Measurements from ENCODE around the gene PTPRC. TPM values are rescaled to one million over a fixed set of nuclear protein-coding genes. Genes with fewer than 3 reads are reported as not detected.

The PTPRC gene
- total and polyA plus RNA-seq, 2 donors (not counting 1 experiment from before 2014, with no cell fraction given) = under 0.01 to 0.11 TPM

DNA sequence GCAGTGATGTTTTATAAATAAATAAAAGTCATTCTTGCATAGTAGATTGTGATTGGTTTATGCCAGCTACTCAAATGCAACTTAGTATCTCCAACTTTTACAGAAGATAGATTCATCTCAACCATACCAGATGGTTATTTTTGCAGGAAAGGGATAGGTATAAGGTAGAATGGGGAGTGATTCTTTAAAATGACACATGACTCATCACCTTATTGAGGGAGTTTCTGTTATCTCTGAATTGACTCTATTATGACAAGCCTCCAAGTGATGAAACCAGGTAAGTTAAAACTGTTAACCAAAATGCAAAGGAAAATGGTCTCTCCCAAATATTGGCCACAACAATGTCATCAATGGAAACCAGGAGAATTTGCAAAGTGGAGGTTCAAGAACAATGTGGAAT is 54.5 kb downstream of the PTPRC start:
- Histone ChIP-seq H3K27ac (ENCODE audit: insufficient read depth, low read length) (no peak overlapping the region), H3K4me1 (ENCODE audit: control insufficient read depth, extremely low read depth, insufficient read depth, low read length) (no peaks in the 10 kb centered on the region), H3K27me3 (ENCODE audit: control insufficient read depth, insufficient read depth, low read length) (no peaks in the 10 kb centered on the region), H4K20me1 (ENCODE audit: control insufficient read depth, extremely low read depth, insufficient read depth, low read length) (no peaks in the 10 kb centered on the region), H3K9ac (ENCODE audit: insufficient read depth, low read length) (no peak overlapping the region), H3K36me3 (ENCODE audit: control insufficient read depth, insufficient read depth, low read length) (no peaks in the 10 kb centered on the region), H3K79me2 (ENCODE audit: control insufficient read depth, insufficient read depth, low read length) (no peaks in the 10 kb centered on the region), H3K4me3 (replicated peaks in 1 of 4; ENCODE audit: control extremely low read depth in 1 of 4, insufficient read depth in 1 of 4, low read depth in 3 of 4, low read length in 4 of 4) (no peak overlapping the region), H3K4me2 (ENCODE audit: extremely low read depth, insufficient read depth, low read length) (no peak overlapping the region), H2AFZ (ENCODE audit: low read length) (no peak overlapping the region), H3K9me3 (ENCODE audit: control insufficient read depth, insufficient read depth, low read depth, low read length) (no peaks in the 10 kb centered on the region)
- TF ChIP-seq CTCF (conservative IDR thresholded peaks at IDR 0.05 in 1 of 2, IDR thresholded peaks at IDR 0.05 in 1 of 2; ENCODE audit: low read depth in 1 of 2, low read length in 2 of 2) (no peak), EZH2 (IDR thresholded peaks at IDR 0.05; ENCODE audit: low read length, missing control alignments) (no peak)
- no peak for DNase-seq (ENCODE audit: low read depth in 2 of 2)

GRCh38 chr1:198694542-198694941 is 55.7 kb downstream of the PTPRC start:
- no peak overlapping the region for H3K4me2 ChIP-seq (ENCODE audit: extremely low read depth, insufficient read depth, low read length)
- no peak overlapping the region for H3K27ac ChIP-seq (ENCODE audit: insufficient read depth, low read length)
- TF ChIP-seq CTCF (conservative IDR thresholded peaks at IDR 0.05 in 1 of 2, IDR thresholded peaks at IDR 0.05 in 1 of 2; ENCODE audit: low read depth in 1 of 2, low read length in 2 of 2) (no peak), EZH2 (IDR thresholded peaks at IDR 0.05; ENCODE audit: low read length, missing control alignments) (no peak)
- H2AFZ ChIP-seq (ENCODE audit: low read length) = no peak overlapping the region
- no peak for DNase-seq (ENCODE audit: low read depth in 2 of 2)
- H3K9me3 ChIP-seq (ENCODE audit: control insufficient read depth, insufficient read depth, low read depth, low read length) = no peaks in the 10 kb centered on the region
- no peaks in the 10 kb centered on the region for H3K79me2 ChIP-seq (ENCODE audit: control insufficient read depth, insufficient read depth, low read length)
- H4K20me1 ChIP-seq (ENCODE audit: control insufficient read depth, extremely low read depth, insufficient read depth, low read length) = no peaks in the 10 kb centered on the region
- H3K4me3 ChIP-seq (replicated peaks in 1 of 4; ENCODE audit: control extremely low read depth in 1 of 4, insufficient read depth in 1 of 4, low read depth in 3 of 4, low read length in 4 of 4) = no peak overlapping the region
- no peaks in the 10 kb centered on the region for H3K36me3 ChIP-seq (ENCODE audit: control insufficient read depth, insufficient read depth, low read length)
- no peaks in the 10 kb centered on the region for H3K27me3 ChIP-seq (ENCODE audit: control insufficient read depth, insufficient read depth, low read length)
- no peaks in the 10 kb centered on the region for H3K4me1 ChIP-seq (ENCODE audit: control insufficient read depth, extremely low read depth, insufficient read depth, low read length)
- no peak overlapping the region for H3K9ac ChIP-seq (ENCODE audit: insufficient read depth, low read length)

DNA sequence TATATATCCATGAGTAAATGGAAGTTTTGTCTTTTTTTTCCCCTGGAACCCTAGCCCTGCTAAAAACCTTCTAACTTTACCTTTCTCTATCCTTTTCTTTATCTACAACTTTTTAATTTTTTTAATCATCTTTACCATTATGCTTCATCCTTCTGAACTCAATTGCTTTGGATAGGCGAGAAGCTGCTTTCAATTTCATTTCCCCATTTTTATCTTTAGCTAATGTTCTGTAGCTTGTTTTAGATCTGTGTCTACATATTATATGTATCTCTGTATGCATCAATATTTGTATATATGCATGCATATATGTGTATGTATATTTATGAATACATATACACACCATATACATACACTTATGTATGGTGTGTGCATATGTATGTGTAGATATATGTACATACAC is 57.4 kb downstream of the PTPRC start:
- H3K4me1 ChIP-seq (ENCODE audit: control insufficient read depth, extremely low read depth, insufficient read depth, low read length) = no peaks in the 10 kb centered on the region
- no peak overlapping the region for H2AFZ ChIP-seq (ENCODE audit: low read length)
- no peak overlapping the region for H3K27ac ChIP-seq (ENCODE audit: insufficient read depth, low read length)
- TF ChIP-seq CTCF (conservative IDR thresholded peaks at IDR 0.05 in 1 of 2, IDR thresholded peaks at IDR 0.05 in 1 of 2; ENCODE audit: low read depth in 1 of 2, low read length in 2 of 2) (no peak), EZH2 (IDR thresholded peaks at IDR 0.05; ENCODE audit: low read length, missing control alignments) (no peak)
- H3K4me3 ChIP-seq (replicated peaks in 1 of 4; ENCODE audit: control extremely low read depth in 1 of 4, insufficient read depth in 1 of 4, low read depth in 3 of 4, low read length in 4 of 4) = no peak overlapping the region
- H3K27me3 ChIP-seq (ENCODE audit: control insufficient read depth, insufficient read depth, low read length) = no peaks in the 10 kb centered on the region
- H3K4me2 ChIP-seq (ENCODE audit: extremely low read depth, insufficient read depth, low read length) = no peak overlapping the region
- no peak overlapping the region for H3K9ac ChIP-seq (ENCODE audit: insufficient read depth, low read length)
- no peak for DNase-seq (ENCODE audit: low read depth in 2 of 2)
- no peaks in the 10 kb centered on the region for H3K36me3 ChIP-seq (ENCODE audit: control insufficient read depth, insufficient read depth, low read length)
- no peaks in the 10 kb centered on the region for H4K20me1 ChIP-seq (ENCODE audit: control insufficient read depth, extremely low read depth, insufficient read depth, low read length)
- H3K9me3 ChIP-seq (ENCODE audit: control insufficient read depth, insufficient read depth, low read depth, low read length) = no peaks in the 10 kb centered on the region
- no peaks in the 10 kb centered on the region for H3K79me2 ChIP-seq (ENCODE audit: control insufficient read depth, insufficient read depth, low read length)
